T-cell (primary cell): Measurements from ENCODE around the gene QSOX1. TPM values are rescaled to one million over a fixed set of nuclear protein-coding genes. Genes with fewer than 3 reads are reported as not detected.

Experiments
- ATAC-seq, 4 experiments: fragments of 200-7000 bp in 3 of 4; fragments of 150-1000 bp in 1 of 4; cut with Tn5 transposase; replicated peaks in 1 of 4; 1 replicate in 3 of 4; 2 replicates in 1 of 4; pipeline ENCODE4 v1.10.0; 2021; ENCODE audit warnings: moderate library complexity in 3 of 4, mild to moderate bottlenecking in 2 of 4, moderate number of reproducible peaks in 1 of 4
- CTCF ChIA-PET, 2 donors: fragments of 300-600 bp; sonication (Branson Sonifier 250); formaldehyde crosslinking; loops; one replicate each; lab custom pipeline; 2022; ENCODE audit warnings: antibody characterized with exemption in 2 of 2; lab: Charles Lee
- POLR2A ChIA-PET, 2 donors: fragments of 300-600 bp; sonication (Branson Sonifier 250); formaldehyde crosslinking; loops; one replicate each; lab custom pipeline; 2022; ENCODE audit warnings: antibody characterized with exemption in 2 of 2; lab: Charles Lee
- DNase-seq, 35 experiments: peaks; one replicate each; pipeline versions ENCODE4 v3.0.0 to v3.0.0-alpha.2; 2013 to 2023
- H3K27ac ChIP-seq: one replicate; pipeline ENCODE4 v1.5.1; 2013; ENCODE audit warnings: low read length
- H3K27me3 ChIP-seq, 2 experiments: replicated peaks in 1 of 2; 1 replicate in 1 of 2; 2 replicates in 1 of 2; pipeline versions ENCODE4 v1.6.1 to v1.7.0; 2013; ENCODE audit warnings: low read length in 1 of 2, mixed read lengths in 1 of 2; ENCODE audit not compliant: control insufficient read depth in 2 of 2, insufficient read depth in 2 of 2; ENCODE audit errors: extremely low read depth in 1 of 2
- H3K36me3 ChIP-seq, 2 donors: 1 replicate in 1 of 2; 2 replicates in 1 of 2; pipeline versions ENCODE4 v1.6.1 to v1.7.0; 2013; ENCODE audit warnings: low read length in 1 of 2; ENCODE audit not compliant: control insufficient read depth in 2 of 2, insufficient read depth in 1 of 2; ENCODE audit errors: extremely low read depth in 1 of 2
- H3K4me1 ChIP-seq, 2 experiments: 1 replicate in 1 of 2; 2 replicates in 1 of 2; pipeline versions ENCODE4 v1.6.1 to v1.7.0; 2013; ENCODE audit warnings: low read length in 2 of 2, mixed read lengths in 1 of 2; ENCODE audit not compliant: insufficient read depth in 2 of 2, control insufficient read depth in 1 of 2; ENCODE audit errors: extremely low read depth in 1 of 2
- H3K4me3 ChIP-seq, 2 donors: 1 replicate in 1 of 2; 2 replicates in 1 of 2; pipeline versions ENCODE4 v1.5.1 to v1.7.0; 2013; ENCODE audit warnings: mild to moderate bottlenecking in 2 of 2, low read length in 1 of 2, moderate library complexity in 1 of 2; ENCODE audit not compliant: control insufficient read depth in 1 of 2; ENCODE audit errors: extremely low read depth in 1 of 2
- H3K9me3 ChIP-seq: 2 replicates; pipeline ENCODE4 v1.7.0; 2013
- H3K27ac Mint-ChIP-seq, 2 donors: one replicate each; pipeline ENCODE4 v1.8.0; 2020 to 2021; ENCODE audit warnings: mild to moderate bottlenecking in 2 of 2, mixed read lengths in 2 of 2
- H3K27me3 Mint-ChIP-seq, 2 donors: one replicate each; pipeline ENCODE4 v1.8.0; 2021 to 2022; ENCODE audit warnings: mixed read lengths in 2 of 2
- H3K36me3 Mint-ChIP-seq: one replicate; pipeline ENCODE4 v1.8.0; 2021; ENCODE audit warnings: mixed read lengths
- H3K4me1 Mint-ChIP-seq, 3 donors: one replicate each; pipeline ENCODE4 v1.8.0; 2020 to 2022; ENCODE audit warnings: mixed read lengths in 3 of 3, mild to moderate bottlenecking in 1 of 3
- H3K4me3 Mint-ChIP-seq, 3 donors: one replicate each; pipeline ENCODE4 v1.8.0; 2020 to 2022; ENCODE audit warnings: mild to moderate bottlenecking in 3 of 3, mixed read lengths in 3 of 3, moderate library complexity in 3 of 3
- H3K9me3 Mint-ChIP-seq, 3 donors: one replicate each; pipeline ENCODE4 v1.8.0; 2020 to 2022; ENCODE audit warnings: mixed read lengths in 3 of 3
- WGBS: methylation state at CpG from one replicate; pipeline ENCODE4 v1.1.5; 2013; ENCODE audit warnings: missing lambda C conversion rate; ENCODE audit not compliant: insufficient coverage; 5-methylcytosine and 5-hydroxymethylcytosine counted together
- total RNA-seq, 35 experiments: library from RNA in 6 of 35; stranded (reverse) in 6 of 35; fragments of 120-200 nt in 1 of 35; gene quantifications; one replicate each; pipeline versions ENCODE4 v1.2.1 to v1.2.4 and lab custom pipeline; 2013 to 2026

Gene QSOX1
- total RNA-seq, 5 donors from 2014 or later (not counting 1 experiment from before 2014, with no cell fraction given): 19.7 to 32.5 (median 28.2) TPM

DNA sequence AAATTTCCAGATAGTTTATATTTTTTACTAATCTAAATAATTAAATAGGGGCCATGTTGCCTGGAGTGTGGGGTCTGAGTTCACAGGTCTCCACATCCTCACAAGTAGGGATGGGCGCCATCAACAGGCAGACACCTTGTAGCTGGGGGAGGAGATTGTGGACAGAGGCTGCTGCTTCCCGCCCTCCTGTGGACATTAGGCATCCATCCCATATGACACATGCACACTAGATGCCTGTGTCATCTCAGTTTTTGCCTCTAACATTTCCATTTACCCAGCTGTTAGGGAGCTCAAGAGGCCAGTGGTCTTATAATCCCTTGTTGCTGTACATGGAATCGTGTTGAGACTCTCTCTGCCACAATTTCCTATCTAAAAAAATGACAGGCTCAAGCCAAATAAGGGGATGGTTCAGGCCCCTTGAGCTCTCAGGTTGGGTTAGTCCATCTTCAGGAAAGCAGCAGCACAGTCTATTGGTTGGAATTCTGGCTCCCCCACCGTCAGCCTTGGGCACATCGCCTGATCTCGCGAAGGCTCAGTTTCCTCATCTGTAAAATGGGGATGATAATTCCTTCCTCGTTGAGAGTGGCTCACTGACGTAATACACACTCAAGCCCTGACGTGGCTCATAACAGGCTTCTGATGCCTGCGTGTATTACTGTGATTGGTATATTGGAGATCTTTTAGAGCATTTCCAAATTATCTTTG, 89.0 kb downstream of the QSOX1 start:
- DNase-seq: no peak
- H3K27me3 ChIP-seq: peaks cover 13 to 48% of the 10 kb centered on the region in 2 experiments
- H3K36me3 ChIP-seq: no peaks in the 10 kb centered on the region
- no peak for ATAC-seq
- Mint-ChIP-seq H3K27me3 (peaks cover 55 to 62% of the 10 kb centered on the region in 2 donors), H3K9me3 (no peaks in the 10 kb centered on the region), H3K4me1 (no peaks in the 10 kb centered on the region), H3K27ac (no peak overlapping the region), H3K36me3 (no peaks in the 10 kb centered on the region), H3K4me3 (no peak overlapping the region)
- H3K27ac ChIP-seq: no peak overlapping the region
- H3K9me3 ChIP-seq: no peaks in the 10 kb centered on the region
- CTCF ChIA-PET: no interaction called here
- no peak overlapping the region for H3K4me3 ChIP-seq
- WGBS: 100% methylated on average over 3 of the region's 11 CpGs
- POLR2A ChIA-PET: no interaction called here
- no peaks in the 10 kb centered on the region for H3K4me1 ChIP-seq

GRCh38 chr1:180244840-180245239, 90.2 kb downstream of the QSOX1 start:
- 86% methylated on average over 6 of the region's 6 CpGs for WGBS
- Mint-ChIP-seq H3K27me3 (peaks cover 53 to 60% of the 10 kb centered on the region in 2 donors), H3K27ac (no peak overlapping the region)

GRCh38 chr1:180246579-180246978, 91.9 kb downstream of the QSOX1 start:
- 84% methylated on average over 2 of the region's 5 CpGs for WGBS
- Mint-ChIP-seq H3K27me3 (peaks cover 52 to 55% of the 10 kb centered on the region in 2 donors), H3K4me1 (peaks cover 0 to 4% (median 2%) of the 10 kb centered on the region in 3 donors), H3K4me3 (no peak overlapping the region), H3K9me3 (no peaks in the 10 kb centered on the region), H3K27ac (no peak overlapping the region), H3K36me3 (no peaks in the 10 kb centered on the region)
- DNase-seq: no peak
- Histone ChIP-seq H3K4me3 (no peak overlapping the region), H3K36me3 (no peaks in the 10 kb centered on the region), H3K9me3 (no peaks in the 10 kb centered on the region), H3K27ac (no peak overlapping the region), H3K27me3 (peaks cover 0 to 62% of the 10 kb centered on the region in 2 experiments), H3K4me1 (no peaks in the 10 kb centered on the region)
- no peak for ATAC-seq
- CTCF ChIA-PET: no interaction called here
- POLR2A ChIA-PET: no interaction called here

More at GRCh38 chr1:180244840-180245239, 90.2 kb downstream of the QSOX1 start:
- no peak for DNase-seq
- H3K27ac ChIP-seq: no peak overlapping the region
- H3K9me3 ChIP-seq: no peaks in the 10 kb centered on the region
- H3K4me3 ChIP-seq: no peak overlapping the region
- POLR2A ChIA-PET: no interaction called here
- H3K27me3 ChIP-seq: peaks cover 8 to 49% of the 10 kb centered on the region in 2 experiments
- no peaks in the 10 kb centered on the region for H3K4me1 ChIP-seq
- no peaks in the 10 kb centered on the region for H3K36me3 Mint-ChIP-seq
- no peaks in the 10 kb centered on the region for H3K36me3 ChIP-seq
- ATAC-seq: no peak
- H3K4me3 Mint-ChIP-seq: no peak overlapping the region
- peaks cover 0 to 2% (median 0%) of the 10 kb centered on the region in 3 donors for H3K4me1 Mint-ChIP-seq
- CTCF ChIA-PET: no interaction called here
- H3K9me3 Mint-ChIP-seq: no peaks in the 10 kb centered on the region

- no peaks in the 10 kb centered on the region for H3K9me3 ChIP-seq
- Mint-ChIP-seq H3K4me1 (peaks cover 0 to 4% (median 2%) of the 10 kb centered on the region in 3 donors), H3K36me3 (no peaks in the 10 kb centered on the region), H3K4me3 (no peak overlapping the region), H3K27ac (no peak overlapping the region), H3K27me3 (peaks cover 54 to 57% of the 10 kb centered on the region in 2 donors), H3K9me3 (no peaks in the 10 kb centered on the region)
- DNase-seq (no peak), ATAC-seq (no peak)
- WGBS: 14% methylated on average over 1 of the region's 3 CpGs
- no peak overlapping the region for H3K27ac ChIP-seq
- H3K27me3 ChIP-seq: peaks cover 0 to 67% of the 10 kb centered on the region in 2 experiments
- no peaks in the 10 kb centered on the region for H3K36me3 ChIP-seq
- H3K4me3 ChIP-seq: no peak overlapping the region
- no peaks in the 10 kb centered on the region for H3K4me1 ChIP-seq
- ChIA-PET POLR2A (no interaction called here), CTCF (no interaction called here)
Observed at GRCh38 chr1:180247061-180247460, 92.4 kb downstream of the QSOX1 start.

GRCh38 chr1:180247580-180247979, 92.9 kb downstream of the QSOX1 start:
- no peak overlapping the region for H3K27ac ChIP-seq
- 76% methylated on average over 2 of the region's 4 CpGs for WGBS
- no peak overlapping the region for H3K4me3 Mint-ChIP-seq
- H3K27me3 ChIP-seq: peaks cover 0 to 72% of the 10 kb centered on the region in 2 experiments
- H3K9me3 ChIP-seq: no peaks in the 10 kb centered on the region
- H3K4me1 Mint-ChIP-seq: peaks cover 0 to 4% (median 2%) of the 10 kb centered on the region in 3 donors
- no peaks in the 10 kb centered on the region for H3K9me3 Mint-ChIP-seq
- ChIA-PET POLR2A (no interaction called here), CTCF (no interaction called here)
- H3K4me1 ChIP-seq: no peaks in the 10 kb centered on the region
- no peak overlapping the region for H3K4me3 ChIP-seq
- peaks cover 54 to 57% of the 10 kb centered on the region in 2 donors for H3K27me3 Mint-ChIP-seq
- no peaks in the 10 kb centered on the region for H3K36me3 ChIP-seq
- DNase-seq (no peak), ATAC-seq (no peak)
- H3K36me3 Mint-ChIP-seq: no peaks in the 10 kb centered on the region
- no peak overlapping the region for H3K27ac Mint-ChIP-seq

DNA sequence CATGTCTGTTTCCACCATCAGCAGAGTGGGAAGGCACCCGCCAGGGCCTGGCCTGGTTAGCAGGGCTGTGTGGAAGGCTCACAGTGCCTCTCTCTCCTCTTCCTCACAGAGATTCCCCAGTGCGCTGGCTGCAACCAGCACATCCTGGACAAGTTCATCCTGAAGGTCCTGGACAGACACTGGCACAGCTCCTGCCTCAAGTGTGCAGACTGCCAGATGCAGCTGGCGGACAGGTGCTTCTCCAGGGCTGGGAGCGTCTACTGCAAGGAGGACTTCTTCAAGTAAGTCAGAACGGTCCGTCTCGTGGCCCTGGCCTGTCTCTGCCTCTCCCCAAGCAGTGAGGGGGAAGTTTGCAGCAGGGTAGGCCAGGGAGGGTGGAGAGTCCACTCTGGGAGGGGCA, 93.5 kb downstream of the QSOX1 start:
- H3K27ac ChIP-seq: no peak overlapping the region
- peaks cover 0 to 4% (median 2%) of the 10 kb centered on the region in 3 donors for H3K4me1 Mint-ChIP-seq
- no peaks in the 10 kb centered on the region for H3K9me3 ChIP-seq
- 82% methylated on average over 7 of the region's 7 CpGs for WGBS
- H3K27me3 ChIP-seq: peaks cover 0 to 75% of the 10 kb centered on the region in 2 experiments
- no peaks in the 10 kb centered on the region for H3K36me3 ChIP-seq
- POLR2A ChIA-PET: no interaction called here
- no peaks in the 10 kb centered on the region for H3K9me3 Mint-ChIP-seq
- CTCF ChIA-PET: no interaction called here
- H3K4me3 Mint-ChIP-seq: no peak overlapping the region
- no peak for DNase-seq
- ATAC-seq: no peak
- no peaks in the 10 kb centered on the region for H3K36me3 Mint-ChIP-seq
- no peak overlapping the region for H3K27ac Mint-ChIP-seq
- H3K4me1 ChIP-seq: no peaks in the 10 kb centered on the region
- H3K4me3 ChIP-seq: no peak overlapping the region
- H3K27me3 Mint-ChIP-seq: peaks cover 54 to 58% of the 10 kb centered on the region in 2 donors
